ENCODE data around the gene RBM5.

DNA sequence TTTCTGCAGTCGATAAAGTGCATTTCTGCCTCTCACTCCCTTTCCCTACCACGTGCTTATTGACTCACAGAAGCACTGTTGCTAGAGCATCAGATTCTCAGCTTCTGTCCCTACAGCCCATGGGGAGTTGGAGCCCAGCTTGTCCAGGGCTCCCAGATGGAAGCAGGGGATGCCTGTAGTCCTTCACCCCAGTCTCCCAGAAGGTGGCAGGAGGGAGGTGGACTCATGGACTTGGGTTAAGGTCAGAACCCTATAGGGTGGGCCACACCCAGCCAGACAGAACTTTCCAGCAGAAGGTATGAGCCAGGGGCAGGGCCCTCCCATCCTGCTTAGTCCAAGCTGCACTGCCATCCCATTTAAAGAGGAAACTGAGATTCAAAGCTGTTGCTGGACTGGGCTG lies 33.4 kb downstream of the RBM5 start:
- no peak for TF ChIP-seq POLR2AphosphoS5 (IDR thresholded peaks at IDR 0.05; ENCODE audit: low read depth, low read length)
- no peak for TF ChIP-seq POLR2A (IDR thresholded peaks at IDR 0.05; ENCODE audit: low read depth, low read length)
- no peak for TF ChIP-seq TAF1 (IDR thresholded peaks at IDR 0.05; ENCODE audit: low read depth, low read length)
- TF ChIP-seq PAX5 (IDR thresholded peaks at IDR 0.05; ENCODE audit: insufficient read depth, low read length, severe bottlenecking) = no peak
- no peak for TF ChIP-seq SPI1 (IDR thresholded peaks at IDR 0.05; ENCODE audit: low read depth, low read length)

All from GM12891 (cell line).